Measurements from ENCODE around the gene CD247.

The CD247 gene

DNA sequence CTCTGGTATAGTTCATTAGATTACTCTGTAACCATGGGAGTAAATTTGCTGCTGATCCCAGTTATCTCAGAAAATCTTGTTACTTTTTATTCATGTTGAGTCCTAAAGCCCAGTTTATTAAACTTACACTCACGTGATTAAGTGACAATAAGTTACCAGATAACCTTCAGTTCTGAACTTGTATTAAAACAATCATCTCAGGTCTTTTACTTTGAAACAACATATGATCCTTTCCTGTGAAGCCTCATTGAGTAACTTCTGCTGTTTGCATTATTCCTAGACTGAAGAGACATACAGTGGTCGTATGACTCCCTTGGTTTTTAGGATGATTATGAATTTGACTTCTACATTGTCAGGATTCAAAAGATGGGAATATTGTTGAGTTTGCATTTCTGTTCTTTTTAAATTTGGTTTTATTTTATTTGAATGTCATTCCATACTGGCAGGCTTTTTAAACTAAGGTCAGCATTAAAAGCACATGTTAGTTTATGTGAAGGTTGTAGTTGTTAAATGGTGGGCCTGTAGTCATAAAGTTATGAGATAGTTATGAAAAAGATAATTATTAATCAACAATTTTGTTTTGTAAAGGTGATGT, 117.9 kb downstream of the CD247 start:
- DNase-seq, result no peak

DNA sequence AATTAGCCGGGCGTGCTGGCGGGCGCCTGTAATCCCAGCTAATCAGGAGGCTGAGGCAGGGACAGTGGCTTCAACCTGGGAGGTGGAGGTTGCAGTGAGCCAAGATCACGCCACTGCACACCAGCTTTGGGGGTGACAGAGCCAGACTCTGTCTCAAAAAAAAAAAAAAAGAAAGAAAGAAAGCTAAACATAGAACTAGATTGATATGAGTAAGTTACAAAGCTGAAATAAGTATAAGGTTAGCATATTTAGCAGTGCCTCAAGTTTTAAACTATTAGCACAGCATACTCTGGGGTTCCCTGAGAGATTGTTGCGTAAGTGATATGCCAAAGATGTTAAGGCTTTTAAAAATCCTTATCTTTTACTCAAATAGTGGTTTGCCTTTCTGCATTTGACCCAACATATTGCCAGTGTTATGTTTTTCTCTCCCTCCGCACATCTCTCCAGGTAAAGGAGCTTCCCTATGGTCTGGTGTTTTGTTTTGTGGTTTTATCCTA, 126.1 kb downstream of the CD247 start:
- no peak for DNase-seq

DNA sequence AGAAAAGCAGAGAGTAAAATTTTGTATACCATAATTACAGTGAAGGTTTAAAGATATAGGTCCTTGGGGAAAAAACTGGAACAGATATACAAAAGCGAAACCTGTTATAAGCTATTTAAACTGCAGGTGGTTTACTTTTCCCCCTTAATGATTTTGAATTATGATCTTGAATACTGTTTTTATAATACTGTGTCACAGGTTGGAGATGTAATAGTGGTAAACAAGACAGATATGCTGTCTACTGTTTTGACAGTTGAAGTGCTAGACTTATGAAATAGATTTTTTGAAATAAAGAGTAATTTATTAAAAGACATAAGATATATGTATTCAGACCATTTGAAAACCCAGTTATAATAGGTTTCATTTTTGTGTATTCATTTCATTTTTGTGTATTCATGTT, 129.4 kb downstream of the CD247 start:
- DNase-seq, result no peak

GRCh38 chr1:167387251-167387910, 130.9 kb downstream of the CD247 start:
- no peak for DNase-seq

Measured in DMS79 treated with DMSO at 0.1 percent for 48 hours (cell line).